ENCODE measurements around the gene FRYL. TPM values are rescaled to one million over a fixed set of nuclear protein-coding genes. Genes with fewer than 3 reads are reported as not detected.

The FRYL gene
- total RNA-seq, 6 experiments from 2014 or later, result 15.9 to 27.2 (median 23.3) TPM

DNA sequence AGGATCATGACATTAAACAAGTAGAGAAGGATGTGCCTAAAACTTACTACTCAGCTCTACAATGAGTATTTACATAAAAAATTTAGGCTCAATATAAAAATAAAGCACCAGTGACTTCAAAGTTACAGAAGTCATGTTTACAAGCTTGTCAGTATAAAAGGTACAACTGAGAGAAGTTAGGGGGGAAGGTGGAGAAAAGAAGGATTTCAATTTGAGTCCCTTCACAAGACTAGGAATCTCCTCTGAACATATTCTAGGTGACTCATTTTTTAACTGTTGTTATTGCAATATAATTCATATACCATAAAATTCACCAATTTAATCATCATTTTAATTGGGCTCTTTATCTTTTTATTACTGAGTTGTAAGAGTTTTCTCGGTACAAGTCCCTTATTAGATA lies 26.9 kb downstream of the FRYL start:
- Histone ChIP-seq H3K4me3 (no peak overlapping the region), H3K4me1 (peaks cover 0 to 7% (median 0%) of the 10 kb centered on the region in 4 donors), H3K9me3 (no peaks in the 10 kb centered on the region), H3K27ac (no peak overlapping the region), H3K36me3 (no peaks in the 10 kb centered on the region), H3K27me3 (no peaks in the 10 kb centered on the region)
- WGBS (ENCODE audit: insufficient coverage, low coverage, low lambda C conversion rate, missing lambda C conversion rate), result 89% methylated on average over 1 of the region's 1 CpG
- TF ChIP-seq POLR2A (IDR thresholded peaks at IDR 0.05), result no peak
- TF ChIP-seq, protein P1, sequence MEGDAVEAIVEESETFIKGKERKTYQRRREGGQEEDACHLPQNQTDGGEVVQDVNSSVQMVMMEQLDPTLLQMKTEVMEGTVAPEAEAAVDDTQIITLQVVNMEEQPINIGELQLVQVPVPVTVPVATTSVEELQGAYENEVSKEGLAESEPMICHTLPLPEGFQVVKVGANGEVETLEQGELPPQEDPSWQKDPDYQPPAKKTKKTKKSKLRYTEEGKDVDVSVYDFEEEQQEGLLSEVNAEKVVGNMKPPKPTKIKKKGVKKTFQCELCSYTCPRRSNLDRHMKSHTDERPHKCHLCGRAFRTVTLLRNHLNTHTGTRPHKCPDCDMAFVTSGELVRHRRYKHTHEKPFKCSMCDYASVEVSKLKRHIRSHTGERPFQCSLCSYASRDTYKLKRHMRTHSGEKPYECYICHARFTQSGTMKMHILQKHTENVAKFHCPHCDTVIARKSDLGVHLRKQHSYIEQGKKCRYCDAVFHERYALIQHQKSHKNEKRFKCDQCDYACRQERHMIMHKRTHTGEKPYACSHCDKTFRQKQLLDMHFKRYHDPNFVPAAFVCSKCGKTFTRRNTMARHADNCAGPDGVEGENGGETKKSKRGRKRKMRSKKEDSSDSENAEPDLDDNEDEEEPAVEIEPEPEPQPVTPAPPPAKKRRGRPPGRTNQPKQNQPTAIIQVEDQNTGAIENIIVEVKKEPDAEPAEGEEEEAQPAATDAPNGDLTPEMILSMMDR (IDR thresholded peaks at IDR 0.05), result no peak
- ATAC-seq (no peak), DNase-seq (no peak)
- intact Hi-C loops (cut with DNase I), result no loop called here

DNA sequence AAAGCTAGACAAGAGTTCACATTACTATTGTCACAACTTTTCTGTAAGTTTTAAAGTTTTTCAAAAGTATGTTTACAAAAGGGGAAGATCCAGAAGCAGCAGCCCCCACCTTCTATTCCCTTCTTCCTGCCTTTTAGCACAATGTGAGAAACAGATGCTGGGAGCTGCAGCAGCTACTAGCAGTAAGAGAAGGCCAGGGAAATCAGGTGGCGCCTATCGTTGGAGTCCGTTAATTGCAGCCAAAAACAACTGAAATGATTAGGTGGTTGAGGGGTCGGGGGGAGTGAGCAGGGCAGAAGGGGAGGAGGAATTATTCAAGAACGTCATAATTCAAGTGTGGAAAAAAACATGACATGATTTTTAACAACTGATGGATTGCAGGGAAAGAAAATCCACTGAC lies 27.4 kb downstream of the FRYL start:
- H3K27ac ChIP-seq, result no peak overlapping the region
- intact Hi-C loops (cut with DNase I), result no loop called here

DNA sequence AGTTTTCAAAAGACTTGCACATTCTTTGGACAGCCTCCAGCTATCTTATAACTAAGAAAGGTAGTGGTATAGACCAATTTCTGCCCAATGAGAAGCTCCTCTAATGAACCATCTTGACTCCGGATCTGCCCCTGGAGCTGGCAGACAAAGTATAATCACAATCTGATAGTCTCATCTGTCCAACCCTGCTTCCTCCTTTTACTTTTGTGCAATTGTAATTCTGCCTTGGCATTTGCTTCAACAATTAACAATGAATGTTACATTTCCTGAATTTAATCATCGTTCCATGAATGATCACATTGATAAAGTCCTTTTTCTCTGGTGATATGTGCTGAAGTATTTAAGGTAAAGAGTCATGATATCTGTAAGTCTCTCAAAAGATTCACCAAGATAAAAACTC lies 27.8 kb downstream of the FRYL start:
- no peaks in the 10 kb centered on the region for H3K9me3 ChIP-seq
- 74% methylated on average over 2 of the region's 2 CpGs for WGBS (ENCODE audit: insufficient coverage, low coverage, low lambda C conversion rate, missing lambda C conversion rate)
- no peak for TF ChIP-seq POLR2A (IDR thresholded peaks at IDR 0.05)
- TF ChIP-seq, protein P1 (IDR thresholded peaks at IDR 0.05), result no peak
- H3K27me3 ChIP-seq, result no peaks in the 10 kb centered on the region
- intact Hi-C loops (cut with DNase I), result no loop called here
- H3K4me1 ChIP-seq, result peaks cover 0 to 8% (median 0%) of the 10 kb centered on the region in 4 donors
- no peaks in the 10 kb centered on the region for H3K36me3 ChIP-seq
- no peak overlapping the region for H3K27ac ChIP-seq
- H3K4me3 ChIP-seq, result no peak overlapping the region
- DNase-seq, result no peak
- no peak for ATAC-seq

More for the DNA sequence above, 27.4 kb downstream of the FRYL start:
- ATAC-seq (no peak), DNase-seq (no peak)
- TF ChIP-seq, protein P1 (IDR thresholded peaks at IDR 0.05), result no peak
- no peak for TF ChIP-seq POLR2A (IDR thresholded peaks at IDR 0.05)
- WGBS (ENCODE audit: insufficient coverage, low coverage, low lambda C conversion rate, missing lambda C conversion rate), result 53% methylated on average over 5 of the region's 5 CpGs
- Histone ChIP-seq H3K4me1 (peaks cover 0 to 7% (median 0%) of the 10 kb centered on the region in 4 donors), H3K4me3 (no peak overlapping the region), H3K27me3 (no peaks in the 10 kb centered on the region), H3K9me3 (no peaks in the 10 kb centered on the region), H3K36me3 (no peaks in the 10 kb centered on the region)

DNA sequence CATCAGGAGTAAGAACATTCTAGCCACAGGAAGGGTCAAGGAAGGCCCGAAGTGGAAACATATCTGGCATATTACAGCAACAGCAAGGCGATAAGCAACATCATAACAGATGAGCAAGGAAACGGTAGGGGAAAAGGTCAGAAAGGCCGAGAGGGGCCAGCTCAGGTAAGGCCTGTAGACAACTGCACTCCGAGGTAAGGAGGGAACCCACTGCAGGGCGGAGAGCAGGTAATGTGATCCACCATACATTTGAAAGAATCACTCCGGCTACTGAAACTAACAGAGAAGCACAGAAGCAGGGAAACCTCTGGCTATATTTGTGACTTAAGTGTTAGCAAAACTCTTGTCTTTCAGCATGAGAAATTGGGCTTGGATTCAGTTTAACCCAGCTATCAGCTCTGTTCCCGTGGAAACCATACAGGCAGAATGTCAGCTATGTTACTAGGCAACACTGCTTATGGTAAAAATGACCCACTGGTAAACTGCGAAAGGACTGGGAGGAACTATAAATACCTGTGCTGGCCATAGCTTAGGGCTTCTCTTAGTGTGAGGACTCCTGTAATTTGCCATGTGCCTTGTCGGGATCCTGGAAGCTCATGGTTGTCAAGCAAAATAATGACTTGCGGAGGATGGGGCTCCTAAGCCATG lies 31.0 kb downstream of the FRYL start:
- TF ChIP-seq POLR2A (IDR thresholded peaks at IDR 0.05), result no peak
- TF ChIP-seq, protein P1 (IDR thresholded peaks at IDR 0.05), result no peak
- H3K4me1 ChIP-seq, result peaks cover 0 to 12% (median 0%) of the 10 kb centered on the region in 4 donors

More for the DNA sequence above, 31.0 kb downstream of the FRYL start:
- WGBS (ENCODE audit: insufficient coverage, low coverage, low lambda C conversion rate, missing lambda C conversion rate), result 80% methylated on average over 6 of the region's 11 CpGs
- no peak overlapping the region for H3K4me3 ChIP-seq
- no peak for DNase-seq
- H3K27me3 ChIP-seq, result no peaks in the 10 kb centered on the region
- H3K27ac ChIP-seq, result no peak overlapping the region
- H3K9me3 ChIP-seq, result no peaks in the 10 kb centered on the region
- ATAC-seq, result no peak
- no peaks in the 10 kb centered on the region for H3K36me3 ChIP-seq
- intact Hi-C loops (cut with DNase I), result no loop called here

All from right lobe of liver (tissue), 6 donors.